Neural crest cell (in vitro differentiated cells): ENCODE data around the gene GCM1. TPM values are rescaled to one million over a fixed set of nuclear protein-coding genes. Genes with fewer than 3 reads are reported as not detected.

Source experiments
- DNase-seq: peaks from one replicate; pipeline ENCODE4 v3.0.0; 2021; ENCODE audit warnings: low read depth, mixed read lengths, low spot score
- H3K27ac Mint-ChIP-seq: one replicate; pipeline ENCODE4 v1.8.0; 2021; ENCODE audit warnings: mild to moderate bottlenecking, mixed read lengths; ENCODE audit not compliant: unreplicated experiment
- H3K27me3 Mint-ChIP-seq: 2 replicates; pipeline ENCODE4 v1.8.0; 2021; ENCODE audit warnings: low read depth, mild to moderate bottlenecking, mixed read lengths
- H3K36me3 Mint-ChIP-seq: 2 replicates; pipeline ENCODE4 v1.8.0; 2021; ENCODE audit warnings: low read depth, mild to moderate bottlenecking, mixed read lengths
- H3K4me1 Mint-ChIP-seq: 2 replicates; pipeline ENCODE4 v1.8.0; 2021; ENCODE audit warnings: mixed read lengths
- H3K4me3 Mint-ChIP-seq: one replicate; pipeline ENCODE4 v1.8.0; 2021; ENCODE audit warnings: mild to moderate bottlenecking, mixed read lengths
- H3K9me3 Mint-ChIP-seq: 2 replicates; pipeline ENCODE4 v1.8.0; 2021; ENCODE audit warnings: mixed read lengths
- long read RNA-seq: library from polyadenylated mRNA; unstranded; transcript quantifications from one replicate; pipeline ENCODE4 v2.0.0, GENCODE V29; 2020
- total RNA-seq: library from RNA; stranded (reverse); gene quantifications from 2 replicates; pipeline ENCODE4 v1.2.1, GENCODE V29; 2021
- TF ChIP-seq, protein P1 (sequence below): fragments of 200-600 bp; sonication (generic); conservative IDR thresholded peaks from 2 replicates; pipeline ENCODE4 v1.5.0; 2021; ENCODE audit warnings: antibody characterized with exemption, mild to moderate bottlenecking

The GCM1 gene, protein sequence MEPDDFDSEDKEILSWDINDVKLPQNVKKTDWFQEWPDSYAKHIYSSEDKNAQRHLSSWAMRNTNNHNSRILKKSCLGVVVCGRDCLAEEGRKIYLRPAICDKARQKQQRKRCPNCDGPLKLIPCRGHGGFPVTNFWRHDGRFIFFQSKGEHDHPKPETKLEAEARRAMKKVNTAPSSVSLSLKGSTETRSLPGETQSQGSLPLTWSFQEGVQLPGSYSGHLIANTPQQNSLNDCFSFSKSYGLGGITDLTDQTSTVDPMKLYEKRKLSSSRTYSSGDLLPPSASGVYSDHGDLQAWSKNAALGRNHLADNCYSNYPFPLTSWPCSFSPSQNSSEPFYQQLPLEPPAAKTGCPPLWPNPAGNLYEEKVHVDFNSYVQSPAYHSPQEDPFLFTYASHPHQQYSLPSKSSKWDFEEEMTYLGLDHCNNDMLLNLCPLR
- total RNA-seq: 0.16 TPM in 1 of 2 replicates, not detected in the other
- long read RNA-seq: 0 reads

DNA sequence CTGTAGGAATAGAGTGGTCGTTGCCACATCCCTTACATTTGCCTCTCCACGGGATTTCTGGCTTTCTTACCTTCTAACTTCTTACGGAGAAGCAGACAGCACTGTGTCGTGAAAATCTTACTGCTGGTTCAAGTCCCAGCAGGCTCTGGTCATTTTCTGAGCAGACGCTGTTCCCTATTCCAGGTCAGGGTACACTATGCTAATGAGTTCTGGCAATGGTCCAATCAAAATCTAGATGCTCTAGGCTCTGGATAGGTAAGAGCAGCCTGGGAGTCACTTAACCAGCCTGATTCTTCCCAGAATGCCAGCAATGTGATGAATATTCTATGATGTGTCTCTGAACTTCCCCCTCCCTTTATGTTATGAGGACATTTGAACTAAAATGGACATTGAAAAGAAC is at the start of gene GCM1:
TSS of gene GCM1 (minus strand) at position 158 of the 400 bp plus-strand sequence. CDS start 3,209 bp downstream, outside the sequence.
- TF ChIP-seq, protein P1, sequence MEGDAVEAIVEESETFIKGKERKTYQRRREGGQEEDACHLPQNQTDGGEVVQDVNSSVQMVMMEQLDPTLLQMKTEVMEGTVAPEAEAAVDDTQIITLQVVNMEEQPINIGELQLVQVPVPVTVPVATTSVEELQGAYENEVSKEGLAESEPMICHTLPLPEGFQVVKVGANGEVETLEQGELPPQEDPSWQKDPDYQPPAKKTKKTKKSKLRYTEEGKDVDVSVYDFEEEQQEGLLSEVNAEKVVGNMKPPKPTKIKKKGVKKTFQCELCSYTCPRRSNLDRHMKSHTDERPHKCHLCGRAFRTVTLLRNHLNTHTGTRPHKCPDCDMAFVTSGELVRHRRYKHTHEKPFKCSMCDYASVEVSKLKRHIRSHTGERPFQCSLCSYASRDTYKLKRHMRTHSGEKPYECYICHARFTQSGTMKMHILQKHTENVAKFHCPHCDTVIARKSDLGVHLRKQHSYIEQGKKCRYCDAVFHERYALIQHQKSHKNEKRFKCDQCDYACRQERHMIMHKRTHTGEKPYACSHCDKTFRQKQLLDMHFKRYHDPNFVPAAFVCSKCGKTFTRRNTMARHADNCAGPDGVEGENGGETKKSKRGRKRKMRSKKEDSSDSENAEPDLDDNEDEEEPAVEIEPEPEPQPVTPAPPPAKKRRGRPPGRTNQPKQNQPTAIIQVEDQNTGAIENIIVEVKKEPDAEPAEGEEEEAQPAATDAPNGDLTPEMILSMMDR: no peak
- Mint-ChIP-seq H3K4me1 (no peaks in the 10 kb centered on the region), H3K36me3 (no peaks in the 10 kb centered on the region), H3K9me3 (no peaks in the 10 kb centered on the region), H3K4me3 (no peak within 1 kb of the TSS), H3K27me3 (no peaks in the 10 kb centered on the region), H3K27ac (no peak within 1 kb of the TSS)
- no peak for DNase-seq

DNA sequence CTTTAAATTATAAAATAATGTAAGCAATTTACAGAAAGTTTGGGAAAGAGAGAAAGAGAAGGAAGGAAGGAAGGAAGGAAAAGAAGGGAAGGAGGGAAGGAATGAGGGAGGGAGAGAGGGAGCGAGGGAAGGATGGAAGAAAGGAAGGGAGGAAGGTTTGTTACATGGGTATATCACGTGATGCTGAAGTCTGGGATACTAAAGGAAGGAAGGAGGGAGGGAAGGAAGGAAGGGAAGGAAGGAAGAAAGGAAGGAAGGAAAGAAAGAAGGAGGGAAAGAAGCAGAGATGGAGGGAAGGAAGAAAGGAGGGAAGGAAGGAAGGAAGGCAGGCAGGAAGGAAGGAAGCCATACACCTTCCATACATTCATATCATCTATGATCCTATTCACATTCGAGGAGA is 48.9 kb upstream of the GCM1 start:
- TF ChIP-seq, protein P1: no peak
- Mint-ChIP-seq H3K4me3 (no peak overlapping the region), H3K36me3 (no peaks in the 10 kb centered on the region), H3K9me3 (no peaks in the 10 kb centered on the region), H3K27me3 (no peaks in the 10 kb centered on the region), H3K27ac (no peak overlapping the region), H3K4me1 (peaks cover 11% of the 10 kb centered on the region)
- DNase-seq: no peak

DNA sequence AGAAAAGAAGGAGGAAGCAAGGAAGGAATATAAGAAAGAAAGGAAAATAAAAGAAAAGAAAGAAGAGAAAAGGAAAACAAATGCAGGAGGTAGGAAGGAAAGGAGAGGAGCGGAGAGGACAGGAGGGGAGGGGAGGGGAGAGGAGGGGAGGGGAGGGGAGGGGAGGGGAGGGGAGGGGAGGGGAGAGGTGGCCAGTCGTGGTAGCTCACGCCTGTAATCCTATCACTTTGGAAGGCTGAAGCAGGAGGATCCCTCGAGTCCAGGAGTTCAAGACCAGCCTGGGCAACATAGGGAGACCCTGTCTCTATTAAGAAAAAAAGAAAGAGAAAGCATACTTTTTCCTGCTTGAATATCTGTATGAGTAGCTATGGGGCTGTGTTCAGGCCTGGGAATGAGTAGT is 46.4 kb upstream of the GCM1 start:
- Mint-ChIP-seq H3K4me1 (peaks cover 17% of the 10 kb centered on the region), H3K27ac (no peak overlapping the region), H3K27me3 (no peaks in the 10 kb centered on the region), H3K4me3 (no peak overlapping the region), H3K36me3 (no peaks in the 10 kb centered on the region), H3K9me3 (no peaks in the 10 kb centered on the region)
- TF ChIP-seq, protein P1: no peak
- no peak for DNase-seq

DNA sequence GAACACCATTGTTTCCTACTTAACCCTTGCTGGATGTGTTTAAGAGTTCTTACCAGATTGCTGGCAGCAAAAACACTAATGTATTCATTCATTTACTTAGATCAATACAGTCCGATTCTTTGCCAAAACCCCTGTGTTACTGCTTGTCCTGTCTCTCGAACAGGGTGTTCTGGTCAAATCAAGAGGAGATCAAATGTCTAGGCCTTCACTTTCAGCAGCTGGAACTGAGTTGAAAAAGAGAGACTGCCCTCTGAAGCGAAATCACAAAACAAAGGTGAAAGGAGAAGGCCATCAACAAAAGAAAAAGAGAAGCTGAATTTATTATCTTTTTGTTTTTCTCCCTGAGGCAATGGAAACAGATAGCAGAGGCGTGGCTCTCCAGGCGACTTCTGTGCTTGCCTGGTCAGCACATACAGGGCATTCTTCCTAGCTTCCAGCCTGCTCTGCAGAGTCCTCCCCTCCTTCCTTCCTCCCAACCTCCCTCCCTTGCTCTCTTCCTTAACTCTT is 44.1 kb upstream of the GCM1 start:
- Mint-ChIP-seq H3K27me3 (no peaks in the 10 kb centered on the region), H3K4me3 (peak overlapping the region; percentile 4), H3K36me3 (no peaks in the 10 kb centered on the region), H3K9me3 (no peaks in the 10 kb centered on the region), H3K27ac (peak overlapping the region; percentile 0), H3K4me1 (peaks cover 24% of the 10 kb centered on the region)
- peak; percentile 12 for DNase-seq
- TF ChIP-seq, protein P1: no peak

DNA sequence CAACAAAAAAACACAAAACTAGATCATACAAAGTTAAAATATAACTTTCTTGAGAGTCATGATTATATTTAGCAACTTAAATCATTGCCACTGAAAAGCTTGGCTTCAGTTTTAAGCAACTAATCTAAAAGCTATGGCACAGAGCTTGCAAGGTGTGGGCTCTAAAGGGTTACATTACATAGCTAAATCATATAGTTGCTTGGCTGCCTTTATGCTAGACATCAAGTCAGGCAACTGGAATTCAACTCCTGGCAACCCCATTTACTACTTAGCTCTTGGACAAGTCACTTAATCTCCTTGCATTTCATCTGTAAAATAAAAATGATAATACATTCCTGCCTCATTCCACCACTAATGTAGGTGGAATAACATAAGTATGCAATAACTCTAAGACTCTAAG is 40.9 kb upstream of the GCM1 start:
- Mint-ChIP-seq H3K27ac (no peak overlapping the region), H3K4me3 (no peak overlapping the region), H3K27me3 (no peaks in the 10 kb centered on the region), H3K4me1 (peaks cover 24% of the 10 kb centered on the region), H3K9me3 (no peaks in the 10 kb centered on the region), H3K36me3 (no peaks in the 10 kb centered on the region)
- TF ChIP-seq, protein P1: no peak
- no peak for DNase-seq
